H1 (cell line): ENCODE measurements around the gene UVRAG. TPM values are rescaled to one million over a fixed set of nuclear protein-coding genes. Genes with fewer than 3 reads are reported as not detected.

ENCODE experiments used
- CBX5 ChIP-seq: fragments of 300-800, 300-1000 bp; sonication (generic); IDR thresholded peaks from 2 replicates; pipeline ENCODE4 v1.7.1; 2016; ENCODE audit warnings: antibody characterized with exemption, low read length, low read depth
- CEBPB ChIP-seq: IDR thresholded peaks from 2 replicates; pipeline ENCODE4 v1.6.1; 2012; ENCODE audit warnings: low read depth, low read length
- CHD1 ChIP-seq: IDR thresholded peaks from 2 replicates; pipeline ENCODE4 v1.6.1; 2012; ENCODE audit warnings: low read depth, low read length, improper control_type of control experiment
- CHD7 ChIP-seq: fragments of 300-600 bp; sonication (generic); IDR thresholded peaks from 2 replicates; pipeline ENCODE4 v1.7.1; 2012; ENCODE audit warnings: low read length, moderate library complexity, mild to moderate bottlenecking, inconsistent platforms; ENCODE audit not compliant: insufficient replicate concordance
- CTBP2 ChIP-seq: IDR thresholded peaks from 2 replicates; pipeline ENCODE4 v1.7.0; 2011; ENCODE audit warnings: borderline replicate concordance, mild to moderate bottlenecking, moderate library complexity, mixed read lengths, low read length; ENCODE audit not compliant: insufficient read depth, insufficient read length
- KDM1A ChIP-seq: fragments of 200-600, 300-600 bp; sonication (generic); IDR thresholded peaks from 2 replicates; pipeline ENCODE4 v1.7.1; 2016; ENCODE audit warnings: mild to moderate bottlenecking, low read length, borderline replicate concordance
- RXRA ChIP-seq: IDR thresholded peaks from 2 replicates; pipeline ENCODE4 v1.6.1; 2011; ENCODE audit warnings: low read depth, mild to moderate bottlenecking, low read length, moderate library complexity; ENCODE audit not compliant: insufficient read depth
- SAP30 ChIP-seq: fragments of 300-600 bp; sonication (generic); IDR thresholded peaks from 2 replicates; pipeline ENCODE4 v1.7.1; 2012; ENCODE audit warnings: low read length, moderate library complexity, mild to moderate bottlenecking, inconsistent platforms; ENCODE audit not compliant: insufficient read depth, insufficient replicate concordance
- TAF7 ChIP-seq: optimal IDR thresholded peaks from 2 replicates; pipeline ENCODE3; 2011; ENCODE audit warnings: low read depth, mild to moderate bottlenecking, inconsistent platforms, low read length, moderate library complexity, borderline replicate concordance
- polyA plus RNA-seq, 7 experiments: library from polyadenylated mRNA; depleted of rRNA in 3 of 7; stranded (reverse) in 5 of 7; unstranded in 2 of 7; fragments of >200 nt in 5 of 7; fragments of 200-250 nt in 2 of 7; gene quantifications; 1 replicate in 5 of 7; 2 replicates in 1 of 7; 4 replicates in 1 of 7; pipeline versions ENCODE4 v1.2.1 to v1.2.3, GENCODE V29; 2011 to 2013; ENCODE audit warnings: missing spikeins in 2 of 7, mixed read lengths in 2 of 7
- total RNA-seq: library from RNA; stranded (reverse); fragmentation: NEBNext Ultra II Directional; extraction: Animal tissue kit (Norgen Biotek cat#: 25700); gene quantifications from 2 replicates; pipeline ENCODE4 v1.2.1, GENCODE V29; 2021

Gene UVRAG
- total and polyA plus RNA-seq, 2 of the 8 experiments (the other 6 are each of a cell fraction or from before 2014, with no cell fraction given) = 5.5 to 14.7 TPM

GRCh38 chr11:76164861-76165751 is 350.1 kb downstream of the UVRAG start (continued):
- TF ChIP-seq CHD7 = no peak
- no peak for TF ChIP-seq CBX5
- no peak for TF ChIP-seq RXRA
- TF ChIP-seq TAF7 = no peak
- TF ChIP-seq CHD1 = no peak
- no peak for TF ChIP-seq KDM1A
- TF ChIP-seq SAP30 = no peak
- TF ChIP-seq CEBPB = no peak
- no peak for TF ChIP-seq CTBP2
